NB4 (cell line): ENCODE measurements around the gene BPIFB2.

Experiments used
- POLR2A ChIP-seq: IDR thresholded peaks from 2 replicates; pipeline ENCODE4 v1.6.1; 2011; ENCODE audit warnings: mild to moderate bottlenecking; ENCODE audit not compliant: insufficient read length; ENCODE audit errors: extremely low read depth
- TF ChIP-seq, protein P1 (sequence below): IDR thresholded peaks from one replicate; pipeline ENCODE4 v1.5.1; 2012; ENCODE audit warnings: low read depth, low read length

DNA sequence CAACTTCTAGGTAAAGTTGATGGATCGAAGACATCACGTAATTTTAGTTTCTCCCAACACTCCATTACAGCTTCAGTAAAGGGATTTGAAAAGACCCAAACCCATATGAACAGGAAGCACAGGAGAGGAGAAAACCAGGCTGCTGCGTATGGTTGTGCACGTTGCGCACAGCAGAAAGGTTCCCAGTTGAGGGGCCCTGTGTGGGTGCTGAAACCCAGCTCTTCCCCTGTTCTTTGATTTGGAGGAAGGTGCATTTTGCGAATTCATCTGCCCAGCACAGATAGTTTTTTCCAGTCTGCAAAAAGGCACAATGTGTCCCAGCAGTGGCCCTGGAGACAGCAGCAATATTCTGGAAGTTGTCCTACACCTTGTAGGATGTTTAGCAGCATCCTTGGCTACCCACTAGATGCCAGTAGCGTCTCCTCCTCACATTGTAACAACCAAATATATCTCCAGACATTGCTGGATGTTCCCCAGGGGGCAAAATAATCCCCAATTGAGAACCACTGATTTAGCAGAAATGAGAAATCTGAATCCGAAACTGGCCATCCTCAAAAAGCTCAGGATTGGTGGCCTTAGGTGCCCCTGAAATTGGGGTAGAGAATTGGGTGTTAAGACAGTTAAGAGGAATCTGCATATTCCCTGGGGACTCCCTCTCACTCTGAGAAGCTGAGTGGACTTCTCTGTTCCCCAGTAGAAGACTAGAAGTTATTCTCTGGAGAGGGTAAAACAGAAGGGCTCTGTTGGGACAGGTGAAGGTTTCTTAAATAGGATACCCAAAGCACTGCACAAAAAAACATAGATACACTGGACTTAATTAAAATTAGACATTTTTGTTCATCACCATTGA, 15.5 kb upstream of the BPIFB2 start:
- TF ChIP-seq, protein P1, sequence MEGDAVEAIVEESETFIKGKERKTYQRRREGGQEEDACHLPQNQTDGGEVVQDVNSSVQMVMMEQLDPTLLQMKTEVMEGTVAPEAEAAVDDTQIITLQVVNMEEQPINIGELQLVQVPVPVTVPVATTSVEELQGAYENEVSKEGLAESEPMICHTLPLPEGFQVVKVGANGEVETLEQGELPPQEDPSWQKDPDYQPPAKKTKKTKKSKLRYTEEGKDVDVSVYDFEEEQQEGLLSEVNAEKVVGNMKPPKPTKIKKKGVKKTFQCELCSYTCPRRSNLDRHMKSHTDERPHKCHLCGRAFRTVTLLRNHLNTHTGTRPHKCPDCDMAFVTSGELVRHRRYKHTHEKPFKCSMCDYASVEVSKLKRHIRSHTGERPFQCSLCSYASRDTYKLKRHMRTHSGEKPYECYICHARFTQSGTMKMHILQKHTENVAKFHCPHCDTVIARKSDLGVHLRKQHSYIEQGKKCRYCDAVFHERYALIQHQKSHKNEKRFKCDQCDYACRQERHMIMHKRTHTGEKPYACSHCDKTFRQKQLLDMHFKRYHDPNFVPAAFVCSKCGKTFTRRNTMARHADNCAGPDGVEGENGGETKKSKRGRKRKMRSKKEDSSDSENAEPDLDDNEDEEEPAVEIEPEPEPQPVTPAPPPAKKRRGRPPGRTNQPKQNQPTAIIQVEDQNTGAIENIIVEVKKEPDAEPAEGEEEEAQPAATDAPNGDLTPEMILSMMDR, result no peak
- TF ChIP-seq POLR2A, result no peak
